ENCODE measurements around the gene GAREM2. TPM values are rescaled to one million over a fixed set of nuclear protein-coding genes. Genes with fewer than 3 reads are reported as not detected.
A peak's percentile ranks its signal among the peaks of the same experiment; 100 is the strongest.

GAREM2 gene
- total and polyA plus RNA-seq, 3 experiments from 2014 or later: 3.1 to 3.3 (median 3.2) TPM

DNA sequence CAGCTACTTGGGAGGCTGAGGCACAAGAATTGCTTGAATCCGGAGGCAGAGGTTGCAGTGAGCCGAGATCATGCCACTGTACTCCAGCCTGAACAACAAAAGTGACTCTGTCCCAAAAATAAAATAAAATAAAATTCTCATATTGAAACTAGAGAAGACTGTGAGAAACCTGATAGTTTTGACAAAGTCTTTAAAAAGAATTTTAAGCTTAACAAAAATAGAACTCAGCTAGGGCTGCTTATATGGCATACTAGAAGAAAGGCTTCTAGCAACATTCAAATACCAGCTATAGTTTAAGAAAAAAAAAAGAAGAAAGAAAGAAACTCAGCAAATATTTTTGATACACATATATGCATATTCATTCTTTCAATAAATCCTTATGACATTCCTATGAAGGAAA is 57.9 kb downstream of the GAREM2 start:
- ChIA-PET CTCF (no interaction called here), POLR2A (no interaction called here)
- no peak overlapping the region for H3K4me3 ChIP-seq (ENCODE audit: low read length)
- H3K9me3 Mint-ChIP-seq: peaks cover 0 to 4% (median 0%) of the 10 kb centered on the region in 5 donors
- no peak overlapping the region for H3K27ac Mint-ChIP-seq
- no peaks in the 10 kb centered on the region for H3K9me3 ChIP-seq (ENCODE audit: low read length)
- no peaks in the 10 kb centered on the region for H3K27me3 ChIP-seq (ENCODE audit: insufficient read depth, low read length, poor library complexity, severe bottlenecking)
- no peak overlapping the region for H3K4me3 Mint-ChIP-seq
- no peaks in the 10 kb centered on the region for H3K27me3 Mint-ChIP-seq
- H3K4me1 Mint-ChIP-seq: no peaks in the 10 kb centered on the region
- H3K36me3 Mint-ChIP-seq: peaks cover 23 to 88% (median 24%) of the 10 kb centered on the region in 3 donors
- H3K27ac ChIP-seq (ENCODE audit: low read depth, low read length): no peak overlapping the region
- DNase-seq: no peak
- H3K36me3 ChIP-seq (ENCODE audit: insufficient read depth, low read length): peaks cover 48% of the 10 kb centered on the region
- H3K4me1 ChIP-seq (ENCODE audit: insufficient read depth, low read length): no peaks in the 10 kb centered on the region

- no peak overlapping the region for H3K4me3 Mint-ChIP-seq
- ChIA-PET CTCF (interaction anchor here (0.9 to 1.5 kb wide), 2 partner anchors 8 to 96 kb away, joined by 3 read pairs; no protein-coding TSS in a partner anchor), POLR2A (no interaction called here)
- Histone ChIP-seq H3K36me3 (ENCODE audit: insufficient read depth, low read length) (peaks cover 48% of the 10 kb centered on the region), H3K4me3 (ENCODE audit: low read length) (no peak overlapping the region), H3K9me3 (ENCODE audit: low read length) (no peaks in the 10 kb centered on the region), H3K4me1 (ENCODE audit: insufficient read depth, low read length) (no peaks in the 10 kb centered on the region), H3K27me3 (ENCODE audit: insufficient read depth, low read length, poor library complexity, severe bottlenecking) (no peaks in the 10 kb centered on the region), H3K27ac (ENCODE audit: low read depth, low read length) (no peak overlapping the region)
- H3K36me3 Mint-ChIP-seq: peaks cover 1 to 76% (median 8%) of the 10 kb centered on the region in 3 donors
- no peaks in the 10 kb centered on the region for H3K27me3 Mint-ChIP-seq
- peaks cover 11% of the 10 kb centered on the region in 3 donors for H3K4me1 Mint-ChIP-seq
- DNase-seq: no peak
- H3K27ac Mint-ChIP-seq: no peak overlapping the region
- H3K9me3 Mint-ChIP-seq: no peaks in the 10 kb centered on the region
These were observed 62.2 kb downstream of the GAREM2 start for GRCh38 chr2:26235089-26235488.

DNA sequence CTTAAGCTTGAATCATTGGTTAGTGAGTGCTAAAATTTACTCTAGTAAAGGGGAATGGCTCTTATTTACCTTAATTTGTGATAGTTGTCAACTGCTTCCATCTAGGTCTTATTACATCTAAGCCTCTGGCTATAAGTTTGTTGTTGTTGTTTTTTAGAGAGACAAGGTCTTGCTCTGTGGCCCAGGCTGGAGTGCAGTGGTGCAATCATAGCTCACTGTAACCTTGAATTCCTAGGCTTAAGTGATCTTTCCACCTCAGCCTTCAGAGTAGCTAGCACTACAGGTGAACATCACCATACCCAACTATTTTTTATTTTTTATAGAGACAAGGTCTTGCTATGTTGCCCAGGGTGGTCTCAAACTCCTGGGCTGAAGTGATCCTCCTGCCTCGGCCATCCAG is 65.0 kb downstream of the GAREM2 start:
- Histone ChIP-seq H3K9me3 (ENCODE audit: low read length) (no peaks in the 10 kb centered on the region), H3K4me1 (ENCODE audit: insufficient read depth, low read length) (peaks cover 13% of the 10 kb centered on the region), H3K27ac (ENCODE audit: low read depth, low read length) (no peak overlapping the region), H3K4me3 (ENCODE audit: low read length) (no peak overlapping the region), H3K36me3 (ENCODE audit: insufficient read depth, low read length) (peaks cover 32% of the 10 kb centered on the region), H3K27me3 (ENCODE audit: insufficient read depth, low read length, poor library complexity, severe bottlenecking) (no peaks in the 10 kb centered on the region)
- ChIA-PET POLR2A (no interaction called here), CTCF (no interaction called here)
- Mint-ChIP-seq H3K36me3 (peaks cover 0 to 61% (median 8%) of the 10 kb centered on the region in 3 donors), H3K9me3 (no peaks in the 10 kb centered on the region), H3K27me3 (no peaks in the 10 kb centered on the region), H3K4me1 (peaks cover 29 to 35% (median 35%) of the 10 kb centered on the region in 3 donors), H3K4me3 (no peak overlapping the region), H3K27ac (peak overlapping the region in 1 of 8 donors; percentile 20)
- no peak for DNase-seq

DNA sequence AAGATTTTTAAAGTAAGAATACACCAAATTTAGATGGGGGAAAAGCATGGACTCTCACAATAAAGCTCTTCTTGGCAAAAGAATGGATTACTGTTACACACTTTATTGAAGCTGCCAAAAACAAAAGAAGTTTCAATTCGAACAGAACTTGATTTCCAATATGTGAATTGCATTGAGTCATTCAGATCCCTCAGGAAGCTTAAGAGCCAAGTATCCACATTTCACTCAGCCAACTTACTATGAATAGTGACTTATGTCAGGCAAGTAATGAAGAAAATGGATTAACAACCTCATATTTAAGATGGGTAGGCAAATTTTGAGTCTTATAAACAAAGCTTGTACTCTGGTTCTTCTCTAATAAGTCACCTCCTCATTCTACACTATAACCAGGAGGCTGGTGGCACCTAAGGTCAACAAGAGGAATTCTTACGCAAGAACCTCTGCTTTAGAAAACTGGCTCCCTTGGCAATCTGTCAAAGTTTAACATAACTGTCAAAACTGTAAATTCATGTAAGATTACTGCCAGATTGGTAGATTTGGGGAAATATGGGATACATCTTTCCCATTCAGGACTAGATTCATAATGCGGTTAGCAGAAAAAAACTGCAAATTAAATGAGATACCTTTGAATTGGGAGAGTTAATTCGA is 65.5 kb downstream of the GAREM2 start:
- DNase-seq: no peak
- Mint-ChIP-seq H3K27ac (no peak overlapping the region), H3K4me1 (peaks cover 35 to 41% (median 41%) of the 10 kb centered on the region in 3 donors), H3K36me3 (peaks cover 0 to 55% (median 5%) of the 10 kb centered on the region in 3 donors), H3K27me3 (no peaks in the 10 kb centered on the region), H3K4me3 (no peak overlapping the region), H3K9me3 (no peaks in the 10 kb centered on the region)
- Histone ChIP-seq H3K27me3 (ENCODE audit: insufficient read depth, low read length, poor library complexity, severe bottlenecking) (no peaks in the 10 kb centered on the region), H3K27ac (ENCODE audit: low read depth, low read length) (no peak overlapping the region), H3K9me3 (ENCODE audit: low read length) (no peaks in the 10 kb centered on the region), H3K4me3 (ENCODE audit: low read length) (no peak overlapping the region), H3K4me1 (ENCODE audit: insufficient read depth, low read length) (peaks cover 19% of the 10 kb centered on the region), H3K36me3 (ENCODE audit: insufficient read depth, low read length) (peaks cover 26% of the 10 kb centered on the region)
- POLR2A ChIA-PET: no interaction called here
- CTCF ChIA-PET: no interaction called here

Other genes with a start within 250 kb of the GAREM2 start
- 1 to 10 TPM; 4.9 to 5.5 TPM for gene KIF3C, start 190.6 kb upstream of the GAREM2 start, total RNA-seq
- 1.5 TPM for gene KIF3C, start 190.6 kb upstream of the GAREM2 start, polyA plus RNA-seq
- 100 to 1,000 TPM; 155 to 167 TPM for gene RAB10, start 139.0 kb upstream of the GAREM2 start, total RNA-seq
- gene RAB10, start 139.0 kb upstream of the GAREM2 start, polyA plus RNA-seq: 93.3 TPM
- 100 to 1,000 TPM; 122 to 126 TPM for gene HADHA, start 71.5 kb downstream of the GAREM2 start, total RNA-seq
- gene HADHA, start 71.5 kb downstream of the GAREM2 start, polyA plus RNA-seq: 116 TPM
- gene HADHB, start 71.9 kb downstream of the GAREM2 start, total RNA-seq: 10 to 100 TPM; 75.1 to 80.2 TPM
- gene HADHB, start 71.9 kb downstream of the GAREM2 start, polyA plus RNA-seq: 83.2 TPM
- 10 to 100 TPM; 58.4 to 61.9 TPM for gene SELENOI, start 173.1 kb downstream of the GAREM2 start, total RNA-seq
- gene SELENOI, start 173.1 kb downstream of the GAREM2 start, polyA plus RNA-seq: 3.2 TPM
- gene ADGRF3, start 173.7 kb downstream of the GAREM2 start, total RNA-seq: 1 to 10 TPM; 2.6 to 4.0 TPM
- 0.43 TPM for gene ADGRF3, start 173.7 kb downstream of the GAREM2 start, polyA plus RNA-seq
- not detected for gene DRC1, start 228.8 kb downstream of the GAREM2 start, total RNA-seq
- gene DRC1, start 228.8 kb downstream of the GAREM2 start, polyA plus RNA-seq: not detected